Measurements from ENCODE around the gene RBSN. TPM values are rescaled to one million over a fixed set of nuclear protein-coding genes. Genes with fewer than 3 reads are reported as not detected.

RBSN gene
- total RNA-seq, 1 donor from 2014 or later: 35.4 TPM

DNA sequence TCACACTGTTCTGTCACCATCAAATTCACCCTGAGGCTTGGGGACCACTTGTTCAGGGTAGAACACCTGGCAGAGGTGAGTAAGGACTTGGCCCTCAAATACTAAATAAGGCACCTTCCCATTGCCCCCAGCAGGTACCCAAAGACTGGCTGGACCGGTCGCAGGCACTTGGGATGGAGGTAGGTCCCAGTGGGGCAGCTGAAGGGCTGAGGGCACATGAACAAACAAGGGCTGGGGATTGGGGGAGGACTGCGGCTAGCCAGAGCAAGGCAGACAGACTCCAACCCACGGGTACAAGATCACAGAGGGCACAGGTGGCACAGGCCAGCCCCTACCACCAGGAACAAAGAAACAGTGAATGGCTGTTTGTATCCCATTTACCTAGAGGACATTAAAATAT lies 35.7 kb downstream of the RBSN start:
- Histone ChIP-seq H3K9ac (no peak overlapping the region), H3K79me2 (ENCODE audit: low read depth) (peaks cover 39% of the 10 kb centered on the region), H3K4me3 (no peak overlapping the region), H3K4me2 (peak overlapping the region; percentile 86), H4K20me1 (ENCODE audit: low read depth) (no peaks in the 10 kb centered on the region), H2AFZ (replicated peaks) (no peak overlapping the region), H3K4me1 (peaks cover 14% of the 10 kb centered on the region), H3K27me3 (peaks cover 11% of the 10 kb centered on the region), H3F3A (ENCODE audit: low read depth) (no peaks in the 10 kb centered on the region), H3K36me3 (no peaks in the 10 kb centered on the region), H3K9me3 (ENCODE audit: low read depth) (no peaks in the 10 kb centered on the region), H3K27ac (no peak overlapping the region)
- peak overlapping the region; percentile 96 for H3K4me3 Mint-ChIP-seq
- peaks cover 6% of the 10 kb centered on the region for H3K9me3 Mint-ChIP-seq
- peaks cover 3% of the 10 kb centered on the region for H3K27me3 Mint-ChIP-seq (ENCODE audit: insufficient read depth, low read depth)
- no peak for DNase-seq (ENCODE audit: low spot score)
- H3K27ac Mint-ChIP-seq: no peak overlapping the region
- peaks cover 18% of the 10 kb centered on the region for H3K4me1 Mint-ChIP-seq
- no peak for TF ChIP-seq EZH2phosphoT487 (IDR thresholded peaks at IDR 0.05)
- TF ChIP-seq, protein P1, sequence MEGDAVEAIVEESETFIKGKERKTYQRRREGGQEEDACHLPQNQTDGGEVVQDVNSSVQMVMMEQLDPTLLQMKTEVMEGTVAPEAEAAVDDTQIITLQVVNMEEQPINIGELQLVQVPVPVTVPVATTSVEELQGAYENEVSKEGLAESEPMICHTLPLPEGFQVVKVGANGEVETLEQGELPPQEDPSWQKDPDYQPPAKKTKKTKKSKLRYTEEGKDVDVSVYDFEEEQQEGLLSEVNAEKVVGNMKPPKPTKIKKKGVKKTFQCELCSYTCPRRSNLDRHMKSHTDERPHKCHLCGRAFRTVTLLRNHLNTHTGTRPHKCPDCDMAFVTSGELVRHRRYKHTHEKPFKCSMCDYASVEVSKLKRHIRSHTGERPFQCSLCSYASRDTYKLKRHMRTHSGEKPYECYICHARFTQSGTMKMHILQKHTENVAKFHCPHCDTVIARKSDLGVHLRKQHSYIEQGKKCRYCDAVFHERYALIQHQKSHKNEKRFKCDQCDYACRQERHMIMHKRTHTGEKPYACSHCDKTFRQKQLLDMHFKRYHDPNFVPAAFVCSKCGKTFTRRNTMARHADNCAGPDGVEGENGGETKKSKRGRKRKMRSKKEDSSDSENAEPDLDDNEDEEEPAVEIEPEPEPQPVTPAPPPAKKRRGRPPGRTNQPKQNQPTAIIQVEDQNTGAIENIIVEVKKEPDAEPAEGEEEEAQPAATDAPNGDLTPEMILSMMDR (IDR thresholded peaks at IDR 0.05): no peak
- peaks cover 25% of the 10 kb centered on the region for H3K36me3 Mint-ChIP-seq

DNA sequence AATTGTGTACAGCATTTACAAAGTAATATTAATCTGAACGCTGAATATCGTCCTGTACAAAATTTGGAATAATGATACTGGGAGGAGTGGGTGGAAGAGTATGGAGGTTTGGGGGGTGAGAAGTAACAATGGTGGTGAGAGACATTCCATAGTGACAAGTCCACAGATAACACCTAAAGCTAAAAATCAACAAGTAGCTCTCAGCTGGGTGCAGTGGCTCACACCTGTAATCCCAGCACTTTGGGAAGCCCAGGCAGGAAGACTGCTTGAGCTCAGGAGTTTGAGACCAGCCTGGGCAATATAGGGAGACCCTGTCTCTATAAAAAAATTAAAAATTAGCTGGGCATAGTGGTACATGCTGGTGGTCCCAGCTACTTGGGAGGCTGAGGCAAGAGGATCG lies 38.9 kb downstream of the RBSN start:
- H3K27ac ChIP-seq: no peak overlapping the region
- Mint-ChIP-seq H3K27me3 (ENCODE audit: insufficient read depth, low read depth) (no peaks in the 10 kb centered on the region), H3K4me3 (no peak overlapping the region), H3K36me3 (peaks cover 36% of the 10 kb centered on the region), H3K9me3 (peaks cover 6% of the 10 kb centered on the region), H3K4me1 (peaks cover 16% of the 10 kb centered on the region), H3K27ac (peak overlapping the region; percentile 33)
- H3K79me2 ChIP-seq (ENCODE audit: low read depth): peaks cover 53% of the 10 kb centered on the region
- DNase-seq (ENCODE audit: low spot score): no peak
- H3K4me3 ChIP-seq: no peak overlapping the region
- no peak overlapping the region for H2AFZ ChIP-seq (replicated peaks)
- no peak overlapping the region for H3K9ac ChIP-seq
- no peak overlapping the region for H3K4me2 ChIP-seq
- no peaks in the 10 kb centered on the region for H3K36me3 ChIP-seq
- no peaks in the 10 kb centered on the region for H3K27me3 ChIP-seq
- H3K4me1 ChIP-seq: peaks cover 14% of the 10 kb centered on the region
- no peaks in the 10 kb centered on the region for H4K20me1 ChIP-seq (ENCODE audit: low read depth)
- no peaks in the 10 kb centered on the region for H3F3A ChIP-seq (ENCODE audit: low read depth)
- no peaks in the 10 kb centered on the region for H3K9me3 ChIP-seq (ENCODE audit: low read depth)
- TF ChIP-seq EZH2 (IDR thresholded peaks at IDR 0.05): no peak
- no peak for TF ChIP-seq EZH2phosphoT487 (IDR thresholded peaks at IDR 0.05)
- TF ChIP-seq, protein P1 (IDR thresholded peaks at IDR 0.05): no peak

DNA sequence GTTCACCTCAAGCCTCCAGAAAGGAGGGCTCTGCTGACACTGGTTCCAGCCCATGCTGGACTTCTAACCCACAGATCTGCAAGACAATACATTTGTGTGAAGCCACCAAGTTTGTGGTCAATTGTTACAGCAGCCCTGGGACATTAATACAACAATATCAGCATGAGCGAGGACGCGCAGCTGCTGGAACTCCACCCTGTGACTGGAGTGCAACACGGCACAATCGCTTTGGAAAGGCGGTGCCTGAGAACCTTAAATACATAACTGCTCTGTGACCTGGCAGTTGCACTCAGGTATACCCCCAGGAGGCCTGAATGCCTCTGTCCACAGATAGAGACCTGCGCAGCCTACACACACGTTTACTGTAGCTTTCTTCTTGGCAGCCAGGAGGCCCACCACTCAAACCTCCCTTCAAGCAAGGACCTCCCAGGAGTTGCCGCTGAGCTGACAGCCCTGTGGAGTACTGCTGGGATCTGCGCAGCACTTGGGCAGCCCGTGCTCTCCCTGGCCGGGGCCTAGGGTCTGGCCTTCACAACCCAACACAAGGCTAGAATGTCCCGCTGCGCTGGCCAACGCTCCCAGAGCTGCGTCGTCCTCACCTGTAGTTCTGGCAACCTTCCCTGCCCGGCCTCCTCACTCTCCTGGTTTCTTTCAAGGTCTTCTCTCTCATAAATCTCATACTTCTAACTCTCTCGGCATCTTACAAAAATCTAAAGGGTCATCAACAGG lies 42.1 kb downstream of the RBSN start:
- Histone ChIP-seq H3K79me2 (ENCODE audit: low read depth) (peaks cover 45% of the 10 kb centered on the region), H4K20me1 (ENCODE audit: low read depth) (peaks cover 18% of the 10 kb centered on the region), H3K36me3 (no peaks in the 10 kb centered on the region), H3K4me3 (no peak overlapping the region), H3K4me2 (no peak overlapping the region), H3K4me1 (peaks cover 17% of the 10 kb centered on the region), H3K27me3 (no peaks in the 10 kb centered on the region), H2AFZ (replicated peaks) (no peak overlapping the region), H3K27ac (no peak overlapping the region), H3F3A (ENCODE audit: low read depth) (peaks cover 17% of the 10 kb centered on the region), H3K9me3 (ENCODE audit: low read depth) (no peaks in the 10 kb centered on the region), H3K9ac (no peak overlapping the region)
- H3K27me3 Mint-ChIP-seq (ENCODE audit: insufficient read depth, low read depth): peaks cover 2% of the 10 kb centered on the region
- peaks cover 4% of the 10 kb centered on the region for H3K9me3 Mint-ChIP-seq
- no peak overlapping the region for H3K27ac Mint-ChIP-seq
- peaks cover 44% of the 10 kb centered on the region for H3K36me3 Mint-ChIP-seq
- no peak for TF ChIP-seq EZH2 (IDR thresholded peaks at IDR 0.05)
- TF ChIP-seq, protein P1 (IDR thresholded peaks at IDR 0.05): no peak
- TF ChIP-seq EZH2phosphoT487 (IDR thresholded peaks at IDR 0.05): no peak
- no peak overlapping the region for H3K4me3 Mint-ChIP-seq
- no peaks in the 10 kb centered on the region for H3K4me1 Mint-ChIP-seq
- no peak for DNase-seq (ENCODE audit: low spot score)
